ENCODE measurements around the gene ZNF185. TPM values are rescaled to one million over a fixed set of nuclear protein-coding genes. Genes with fewer than 3 reads are reported as not detected.

Gene ZNF185
- total and polyA plus RNA-seq, 10 of the 15 experiments (the other 5 are each of a cell fraction or from before 2014, with no cell fraction given) = 0.23 to 1.3 (median 0.55) TPM

DNA sequence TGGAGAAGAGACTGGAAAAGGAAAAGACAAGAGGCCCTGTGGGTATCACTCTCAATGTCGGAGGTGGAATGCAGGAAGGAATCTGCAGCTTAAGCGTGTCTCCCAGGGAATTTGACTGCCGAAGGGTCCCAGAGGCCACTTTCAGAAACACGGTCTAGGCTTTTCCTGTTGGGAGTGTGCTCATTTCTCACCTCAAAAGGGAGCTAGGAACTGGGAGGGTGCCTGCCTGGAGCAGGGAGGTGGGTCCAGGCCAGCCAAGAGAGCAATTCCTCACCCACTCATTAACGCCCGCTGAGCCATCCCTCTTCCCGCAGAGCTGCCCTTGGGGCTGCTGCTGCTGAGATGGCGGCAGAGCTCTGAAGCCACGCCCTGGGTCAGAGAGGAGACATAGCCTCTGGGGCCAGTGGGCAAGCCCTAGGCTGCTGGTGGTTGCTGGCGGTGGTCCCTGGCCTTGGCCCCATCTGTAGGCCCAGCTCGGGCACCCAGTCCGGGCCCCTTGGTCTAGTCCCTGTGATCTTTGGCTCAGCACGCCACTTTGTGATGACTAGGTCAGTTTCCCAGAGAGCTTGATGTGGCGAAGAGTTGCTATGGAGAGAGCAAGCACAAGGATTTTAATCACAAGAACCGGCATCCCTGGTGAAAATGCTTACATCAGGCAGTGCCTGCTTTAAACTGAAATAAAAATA is 4.1 kb downstream of the ZNF185 start (continued):
- TF ChIP-seq HSF1 (IDR thresholded peaks at IDR 0.05; ENCODE audit: low read depth, low read length) (no peak), EP300 (IDR thresholded peaks at IDR 0.05; ENCODE audit: borderline replicate concordance in 1 of 2, control insufficient read depth in 1 of 2, low read depth in 2 of 2, low read length in 2 of 2) (no peak), POU2F2 (IDR thresholded peaks at IDR 0.05; ENCODE audit: borderline replicate concordance, low read depth, low read length) (no peak), ZZZ3 (IDR thresholded peaks at IDR 0.05; ENCODE audit: control insufficient read depth, insufficient read length, low read depth) (no peak)

DNA sequence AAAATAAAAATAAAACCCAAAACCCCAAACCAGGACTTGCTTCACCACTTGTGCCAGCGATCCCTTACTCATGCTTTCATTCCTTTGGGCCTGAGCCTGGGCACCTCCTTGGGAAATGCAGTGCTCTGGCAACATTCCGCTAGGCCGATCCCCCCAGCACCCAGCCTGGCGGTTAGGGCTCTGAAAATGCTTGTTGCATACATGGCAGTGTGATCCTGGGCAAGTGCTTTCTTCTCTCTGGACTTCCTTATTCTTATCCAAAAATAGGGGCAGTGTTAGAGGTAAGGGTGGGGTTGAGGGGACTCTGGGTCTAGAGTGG is 4.6 kb downstream of the ZNF185 start:
- H3K36me3 ChIP-seq (ENCODE audit: control insufficient read depth in 2 of 2, insufficient read depth in 2 of 2, low read length in 1 of 2) = no peaks in the 10 kb centered on the region
- H3K4me1 ChIP-seq (ENCODE audit: control insufficient read depth, insufficient read depth, low read length) = no peaks in the 10 kb centered on the region
- intact Hi-C loops (cut with micrococcal nuclease; ENCODE audit: unreplicated experiment) (no loop called here), in situ Hi-C loops (cut with MboI) (no loop called here)
- H3K27ac ChIP-seq (ENCODE audit: control insufficient read depth, insufficient read depth) = no peak overlapping the region
- no peaks in the 10 kb centered on the region for H3K79me2 ChIP-seq (ENCODE audit: control insufficient read depth, insufficient read depth, low read length)
- FAIRE-seq (no peak), ATAC-seq (no peak), DNase-seq (ENCODE audit: low read depth, low spot score) (no peak)
- no peak overlapping the region for H3K9ac ChIP-seq (ENCODE audit: control insufficient read depth, insufficient read depth, low read length)
- RAD21 ChIA-PET (ENCODE audit: unreplicated experiment) = no interaction called here
- no peak overlapping the region for H2AFZ ChIP-seq (ENCODE audit: control insufficient read depth, low read depth, low read length)
- 79% methylated on average over 4 of the region's 4 CpGs for WGBS (ENCODE audit: insufficient coverage, insufficient replicate concordance, low lambda C conversion rate, missing lambda C conversion rate)
- BruUV-seq (replicated peaks) = no TSS peak
- H3K4me2 ChIP-seq (ENCODE audit: control insufficient read depth, insufficient read depth) = no peak overlapping the region
- no peak overlapping the region for H3K4me3 ChIP-seq
- H3K9me3 ChIP-seq (replicated peaks; ENCODE audit: control insufficient read depth, insufficient read depth, low read length) = no peaks in the 10 kb centered on the region
- SMC1A ChIA-PET (ENCODE audit: uncharacterized antibody, unreplicated experiment) = no interaction called here
- no peaks in the 10 kb centered on the region for H3K27me3 ChIP-seq (replicated peaks in 1 of 2; ENCODE audit: control insufficient read depth in 2 of 2, insufficient read depth in 2 of 2, low read length in 1 of 2)
- POLR2A ChIA-PET = no interaction called here
- no peaks in the 10 kb centered on the region for H4K20me1 ChIP-seq (ENCODE audit: control insufficient read depth, insufficient read depth)
- CTCF ChIA-PET = interaction anchor here (0.7 to 0.8 kb wide), 2 partner anchors 11 to 13 kb away, joined by 3 read pairs; no protein-coding TSS in a partner anchor
- TF ChIP-seq USF1 (IDR thresholded peaks at IDR 0.05; ENCODE audit: borderline replicate concordance, extremely low read length, insufficient read depth, low read depth, low read length) (no peak), KDM1A (IDR thresholded peaks at IDR 0.05; ENCODE audit: borderline replicate concordance) (no peak), TCF7 (IDR thresholded peaks at IDR 0.05; ENCODE audit: borderline replicate concordance) (no peak), ESRRA (IDR thresholded peaks at IDR 0.05; ENCODE audit: low read length) (no peak), ZBTB11 (CRISPR knock-in tag; IDR thresholded peaks at IDR 0.05) (no peak), LARP7 (IDR thresholded peaks at IDR 0.05) (no peak), CBX5 (IDR thresholded peaks at IDR 0.05; ENCODE audit: low read depth) (no peak)
- TF ChIP-seq, protein P1, sequence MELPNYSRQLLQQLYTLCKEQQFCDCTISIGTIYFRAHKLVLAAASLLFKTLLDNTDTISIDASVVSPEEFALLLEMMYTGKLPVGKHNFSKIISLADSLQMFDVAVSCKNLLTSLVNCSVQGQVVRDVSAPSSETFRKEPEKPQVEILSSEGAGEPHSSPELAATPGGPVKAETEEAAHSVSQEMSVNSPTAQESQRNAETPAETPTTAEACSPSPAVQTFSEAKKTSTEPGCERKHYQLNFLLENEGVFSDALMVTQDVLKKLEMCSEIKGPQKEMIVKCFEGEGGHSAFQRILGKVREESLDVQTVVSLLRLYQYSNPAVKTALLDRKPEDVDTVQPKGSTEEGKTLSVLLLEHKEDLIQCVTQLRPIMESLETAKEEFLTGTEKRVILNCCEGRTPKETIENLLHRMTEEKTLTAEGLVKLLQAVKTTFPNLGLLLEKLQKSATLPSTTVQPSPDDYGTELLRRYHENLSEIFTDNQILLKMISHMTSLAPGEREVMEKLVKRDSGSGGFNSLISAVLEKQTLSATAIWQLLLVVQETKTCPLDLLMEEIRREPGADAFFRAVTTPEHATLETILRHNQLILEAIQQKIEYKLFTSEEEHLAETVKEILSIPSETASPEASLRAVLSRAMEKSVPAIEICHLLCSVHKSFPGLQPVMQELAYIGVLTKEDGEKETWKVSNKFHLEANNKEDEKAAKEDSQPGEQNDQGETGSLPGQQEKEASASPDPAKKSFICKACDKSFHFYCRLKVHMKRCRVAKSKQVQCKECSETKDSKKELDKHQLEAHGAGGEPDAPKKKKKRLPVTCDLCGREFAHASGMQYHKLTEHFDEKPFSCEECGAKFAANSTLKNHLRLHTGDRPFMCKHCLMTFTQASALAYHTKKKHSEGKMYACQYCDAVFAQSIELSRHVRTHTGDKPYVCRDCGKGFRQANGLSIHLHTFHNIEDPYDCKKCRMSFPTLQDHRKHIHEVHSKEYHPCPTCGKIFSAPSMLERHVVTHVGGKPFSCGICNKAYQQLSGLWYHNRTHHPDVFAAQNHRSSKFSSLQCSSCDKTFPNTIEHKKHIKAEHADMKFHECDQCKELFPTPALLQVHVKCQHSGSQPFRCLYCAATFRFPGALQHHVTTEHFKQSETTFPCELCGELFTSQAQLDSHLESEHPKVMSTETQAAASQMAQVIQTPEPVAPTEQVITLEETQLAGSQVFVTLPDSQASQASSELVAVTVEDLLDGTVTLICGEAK (IDR thresholded peaks at IDR 0.05; ENCODE audit: borderline replicate concordance) = no peak

Measured in GM12878 (cell line).